Neural progenitor cell (in vitro differentiated cells): ENCODE measurements around the gene UPF3A. TPM values are rescaled to one million over a fixed set of nuclear protein-coding genes. Genes with fewer than 3 reads are reported as not detected.

Experiments
- DNase-seq: peaks from one replicate; pipeline ENCODE4 v3.0.0-alpha.2; 2016; ENCODE audit warnings: low spot score
- H2AFZ ChIP-seq: fragments of 200-600 bp; sonication (generic); replicated peaks from 2 replicates; pipeline ENCODE4 v1.6.1; 2016; ENCODE audit warnings: antibody characterized with exemption
- H3F3A ChIP-seq: fragments of 200-600 bp; sonication (generic); 2 replicates; pipeline ENCODE4 v1.6.1; 2016; ENCODE audit warnings: antibody characterized with exemption, low read depth
- H3K27ac ChIP-seq: fragments of 200-600 bp; sonication (generic); 2 replicates; pipeline ENCODE4 v1.5.1; 2016; ENCODE audit warnings: mild to moderate bottlenecking
- H3K27me3 ChIP-seq: fragments of 200-600 bp; sonication (generic); 2 replicates; pipeline ENCODE4 v1.6.1; 2016; ENCODE audit warnings: mild to moderate bottlenecking, moderate library complexity
- H3K36me3 ChIP-seq: fragments of 200-600 bp; sonication (generic); 2 replicates; pipeline ENCODE4 v1.5.1; 2016
- H3K4me1 ChIP-seq: fragments of 200-600 bp; sonication (generic); 2 replicates; pipeline ENCODE4 v1.6.1; 2016; ENCODE audit warnings: mixed run types
- H3K4me2 ChIP-seq: fragments of 200-600 bp; sonication (generic); 2 replicates; pipeline ENCODE4 v1.6.1; 2016
- H3K4me3 ChIP-seq: fragments of 200-600 bp; sonication (generic); 2 replicates; pipeline ENCODE4 v1.5.1; 2016
- H3K79me2 ChIP-seq: fragments of 200-600 bp; sonication (generic); 2 replicates; pipeline ENCODE4 v1.6.1; 2016; ENCODE audit warnings: low read depth
- H3K9ac ChIP-seq: fragments of 200-600 bp; sonication (generic); 2 replicates; pipeline ENCODE4 v1.6.1; 2016
- H3K9me3 ChIP-seq: fragments of 200-600 bp; sonication (generic); 2 replicates; pipeline ENCODE4 v1.5.1; 2016; ENCODE audit warnings: low read depth
- H4K20me1 ChIP-seq: fragments of 200-600 bp; sonication (generic); 2 replicates; pipeline ENCODE4 v1.6.1; 2016; ENCODE audit warnings: low read depth
- H3K27ac Mint-ChIP-seq: 3 replicates; pipeline ENCODE4 v1.8.0; 2021; ENCODE audit warnings: mixed read lengths
- H3K27me3 Mint-ChIP-seq: 2 replicates; pipeline ENCODE4 v1.8.0; 2022; ENCODE audit warnings: low read depth, mild to moderate bottlenecking, inconsistent platforms, moderate library complexity, mixed read lengths; ENCODE audit not compliant: insufficient read depth
- H3K36me3 Mint-ChIP-seq: 3 replicates; pipeline ENCODE4 v1.8.0; 2021; ENCODE audit warnings: mixed read lengths
- H3K4me1 Mint-ChIP-seq: 3 replicates; pipeline ENCODE4 v1.8.0; 2021; ENCODE audit warnings: mixed read lengths
- H3K4me3 Mint-ChIP-seq: 3 replicates; pipeline ENCODE4 v1.8.0; 2021; ENCODE audit warnings: mild to moderate bottlenecking, moderate library complexity, mixed read lengths
- H3K9me3 Mint-ChIP-seq: 3 replicates; pipeline ENCODE4 v1.8.0; 2020; ENCODE audit warnings: mixed read lengths
- EZH2 ChIP-seq: fragments of 200-600 bp; sonication (generic); IDR thresholded peaks from 2 replicates; pipeline ENCODE4 v1.6.1; 2017; ENCODE audit warnings: antibody characterized with exemption, mild to moderate bottlenecking, moderate library complexity
- EZH2phosphoT487 ChIP-seq: fragments of 200-600 bp; sonication (generic); IDR thresholded peaks from 2 replicates; pipeline ENCODE4 v1.6.1; 2017; ENCODE audit warnings: antibody characterized with exemption
- total RNA-seq: library from RNA; depleted of rRNA; stranded (reverse); fragments of >200 nt; gene quantifications from 2 replicates; pipeline ENCODE4 v1.2.3, GENCODE V29; 2015; ENCODE audit warnings: low replicate concordance
- TF ChIP-seq, protein P1 (sequence below): fragments of 200-600 bp; sonication (generic); IDR thresholded peaks from 2 replicates; pipeline ENCODE4 v1.5.1; 2017; ENCODE audit warnings: antibody characterized with exemption, mild to moderate bottlenecking

The UPF3A gene
- total RNA-seq, 1 donor from 2014 or later = 74.4 TPM

DNA sequence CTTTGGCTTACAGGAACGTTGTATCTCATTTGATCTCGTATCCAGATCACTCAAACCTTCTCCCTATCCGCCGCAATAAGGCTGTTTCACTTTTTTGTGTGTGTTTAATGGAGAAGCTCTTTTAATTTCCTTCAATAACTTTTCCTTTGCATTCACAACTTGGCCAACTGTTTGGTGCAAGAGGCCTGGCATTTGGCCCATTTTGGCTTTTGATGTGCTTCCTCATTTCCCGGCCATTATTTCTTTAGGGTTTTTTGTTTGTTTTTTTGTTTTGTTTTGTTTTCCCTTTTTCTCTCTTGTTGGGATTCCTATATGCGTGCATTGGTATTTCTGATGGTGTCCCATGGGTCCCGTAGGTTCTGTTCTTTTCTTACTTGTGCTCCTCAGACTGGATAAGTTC lies 6.1 kb upstream of the UPF3A start:
- Histone ChIP-seq H3K9me3 (no peaks in the 10 kb centered on the region), H3F3A (peaks cover 23% of the 10 kb centered on the region), H3K36me3 (no peaks in the 10 kb centered on the region), H3K4me2 (no peak overlapping the region), H3K4me1 (peaks cover 5% of the 10 kb centered on the region), H3K4me3 (no peak overlapping the region), H3K27ac (no peak overlapping the region), H2AFZ (no peak overlapping the region), H3K27me3 (no peaks in the 10 kb centered on the region), H3K79me2 (no peaks in the 10 kb centered on the region), H4K20me1 (no peaks in the 10 kb centered on the region), H3K9ac (no peak overlapping the region)
- H3K27me3 Mint-ChIP-seq = no peaks in the 10 kb centered on the region
- TF ChIP-seq EZH2phosphoT487 (no peak), EZH2 (no peak)
- TF ChIP-seq, protein P1, sequence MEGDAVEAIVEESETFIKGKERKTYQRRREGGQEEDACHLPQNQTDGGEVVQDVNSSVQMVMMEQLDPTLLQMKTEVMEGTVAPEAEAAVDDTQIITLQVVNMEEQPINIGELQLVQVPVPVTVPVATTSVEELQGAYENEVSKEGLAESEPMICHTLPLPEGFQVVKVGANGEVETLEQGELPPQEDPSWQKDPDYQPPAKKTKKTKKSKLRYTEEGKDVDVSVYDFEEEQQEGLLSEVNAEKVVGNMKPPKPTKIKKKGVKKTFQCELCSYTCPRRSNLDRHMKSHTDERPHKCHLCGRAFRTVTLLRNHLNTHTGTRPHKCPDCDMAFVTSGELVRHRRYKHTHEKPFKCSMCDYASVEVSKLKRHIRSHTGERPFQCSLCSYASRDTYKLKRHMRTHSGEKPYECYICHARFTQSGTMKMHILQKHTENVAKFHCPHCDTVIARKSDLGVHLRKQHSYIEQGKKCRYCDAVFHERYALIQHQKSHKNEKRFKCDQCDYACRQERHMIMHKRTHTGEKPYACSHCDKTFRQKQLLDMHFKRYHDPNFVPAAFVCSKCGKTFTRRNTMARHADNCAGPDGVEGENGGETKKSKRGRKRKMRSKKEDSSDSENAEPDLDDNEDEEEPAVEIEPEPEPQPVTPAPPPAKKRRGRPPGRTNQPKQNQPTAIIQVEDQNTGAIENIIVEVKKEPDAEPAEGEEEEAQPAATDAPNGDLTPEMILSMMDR = no peak
- peaks cover 26% of the 10 kb centered on the region for H3K36me3 Mint-ChIP-seq
- no peak overlapping the region for H3K4me3 Mint-ChIP-seq
- DNase-seq = no peak
- peaks cover 10% of the 10 kb centered on the region for H3K4me1 Mint-ChIP-seq
- H3K9me3 Mint-ChIP-seq = no peaks in the 10 kb centered on the region
- no peak overlapping the region for H3K27ac Mint-ChIP-seq

DNA sequence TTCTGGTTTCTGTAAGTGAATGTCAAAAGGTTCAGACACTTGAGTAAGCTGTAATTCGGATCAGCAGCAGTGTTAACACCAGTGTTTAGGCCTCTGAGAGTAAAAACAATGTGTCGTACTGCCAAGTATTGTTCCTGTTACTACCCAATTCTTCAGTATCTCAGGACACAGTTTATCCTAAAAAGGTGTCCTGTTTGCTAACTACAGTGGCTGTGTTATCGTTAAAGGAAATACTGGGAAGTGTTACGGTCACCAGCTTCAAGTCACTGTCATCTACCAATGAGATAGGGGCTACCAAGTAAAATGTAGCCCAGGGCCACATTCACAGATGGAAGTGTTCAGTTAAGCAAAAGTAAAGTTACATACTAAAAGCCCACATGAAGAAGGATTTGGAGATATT lies 2.3 kb upstream of the UPF3A start:
- no peaks in the 10 kb centered on the region for H3K9me3 ChIP-seq
- H3K4me1 Mint-ChIP-seq = peaks cover 25% of the 10 kb centered on the region
- no peak overlapping the region for H3K4me3 Mint-ChIP-seq
- no peak overlapping the region for H3K4me2 ChIP-seq
- H3K79me2 ChIP-seq = peaks cover 22% of the 10 kb centered on the region
- H3K4me1 ChIP-seq = peaks cover 15% of the 10 kb centered on the region
- no peaks in the 10 kb centered on the region for H3K27me3 ChIP-seq
- no peak overlapping the region for H3K4me3 ChIP-seq
- H3F3A ChIP-seq = peaks cover 55% of the 10 kb centered on the region
- no peaks in the 10 kb centered on the region for H3K36me3 ChIP-seq
- H3K36me3 Mint-ChIP-seq = peaks cover 7% of the 10 kb centered on the region
- no peak for DNase-seq
- H3K27ac ChIP-seq = no peak overlapping the region
- peaks cover 3% of the 10 kb centered on the region for H3K27me3 Mint-ChIP-seq
- TF ChIP-seq EZH2 (no peak), EZH2phosphoT487 (no peak)
- TF ChIP-seq, protein P1 = no peak
- no peak overlapping the region for H3K9ac ChIP-seq
- no peak overlapping the region for H2AFZ ChIP-seq
- H3K27ac Mint-ChIP-seq = no peak overlapping the region
- H3K9me3 Mint-ChIP-seq = no peaks in the 10 kb centered on the region
- peaks cover 14% of the 10 kb centered on the region for H4K20me1 ChIP-seq

DNA sequence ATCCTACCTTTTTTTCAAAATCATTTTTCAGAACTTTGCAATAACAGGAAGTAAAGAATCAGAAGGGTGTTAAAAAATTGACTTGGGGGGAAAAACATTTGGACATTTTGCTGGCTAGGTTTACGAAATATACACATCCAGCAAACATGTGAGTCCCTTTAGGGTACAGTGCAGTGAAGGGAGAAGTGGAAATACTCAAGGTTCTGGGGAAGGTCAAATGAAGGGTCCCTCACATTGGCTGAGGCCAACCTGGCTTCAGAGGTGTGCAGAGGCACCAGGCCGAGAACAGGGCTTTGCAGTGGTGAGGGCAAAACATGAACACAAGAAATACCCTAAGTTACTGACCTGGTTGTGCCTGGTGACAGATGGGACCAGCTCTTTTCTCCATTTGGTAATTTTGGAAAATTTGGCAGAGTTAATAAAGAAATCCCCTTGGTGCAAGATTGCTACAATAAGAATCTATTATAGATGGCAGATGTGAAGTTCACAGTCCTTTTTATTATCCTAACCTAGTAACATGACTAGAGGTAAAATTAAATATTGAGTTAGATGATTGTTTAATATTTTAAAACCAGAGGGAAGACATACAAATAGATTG lies 1.5 kb upstream of the UPF3A start:
- no peak for TF ChIP-seq EZH2
- TF ChIP-seq EZH2phosphoT487 = no peak
- TF ChIP-seq, protein P1 = no peak
- Mint-ChIP-seq H3K4me3 (peak overlapping the region; percentile 87), H3K4me1 (peaks cover 25% of the 10 kb centered on the region), H3K36me3 (peaks cover 7% of the 10 kb centered on the region), H3K9me3 (no peaks in the 10 kb centered on the region), H3K27ac (peak overlapping the region; percentile 7), H3K27me3 (peaks cover 3% of the 10 kb centered on the region)
- Histone ChIP-seq H3K79me2 (peaks cover 29% of the 10 kb centered on the region), H3K36me3 (no peaks in the 10 kb centered on the region), H3K27me3 (no peaks in the 10 kb centered on the region), H3F3A (peaks cover 55% of the 10 kb centered on the region), H3K9ac (no peak overlapping the region), H3K9me3 (no peaks in the 10 kb centered on the region), H4K20me1 (peaks cover 14% of the 10 kb centered on the region), H3K4me1 (peaks cover 15% of the 10 kb centered on the region), H2AFZ (no peak overlapping the region), H3K4me2 (no peak overlapping the region), H3K4me3 (peak overlapping the region; percentile 64), H3K27ac (no peak overlapping the region)
- DNase-seq = no peak
